ENCODE data around the gene SNRPA1.

The SNRPA1 gene

GRCh38 chr15:101242160-101242998, 52.7 kb downstream of the SNRPA1 start:
- DNase-seq (ENCODE audit: low read depth) = peak; percentile 48

- no peak for DNase-seq (ENCODE audit: low read depth)
Observed at GRCh38 chr15:101240358-101240757, 54.7 kb downstream of the SNRPA1 start.

- no peak for DNase-seq (ENCODE audit: low read depth)
Observed at GRCh38 chr15:101239724-101240136, 55.3 kb downstream of the SNRPA1 start.

- DNase-seq (ENCODE audit: low read depth) = no peak
Observed at GRCh38 chr15:101237251-101237650, 57.8 kb downstream of the SNRPA1 start.

- DNase-seq (ENCODE audit: low read depth) = no peak
Observed at GRCh38 chr15:101233651-101234280, 61.3 kb downstream of the SNRPA1 start.

GRCh38 chr15:101232677-101233076, 62.4 kb downstream of the SNRPA1 start:
- DNase-seq (ENCODE audit: low read depth) = no peak

Measured in T follicular helper cell (primary cell).